NCI-H2081 (cell line): ENCODE results near the gene RGL2.
A peak's percentile ranks its signal among the peaks of the same experiment; 100 is the strongest.
"Not testable (repeated sequence)": the region's sequence is repeated elsewhere in the genome, so short reads cannot be mapped to it uniquely, and the experiment has no call there.

ENCODE experiments used
- DNase-seq, 2 experiments: peaks; one replicate each; lab custom pipeline; 2025; lab: John Stamatoyannopoulos, UW

RGL2 gene

DNA sequence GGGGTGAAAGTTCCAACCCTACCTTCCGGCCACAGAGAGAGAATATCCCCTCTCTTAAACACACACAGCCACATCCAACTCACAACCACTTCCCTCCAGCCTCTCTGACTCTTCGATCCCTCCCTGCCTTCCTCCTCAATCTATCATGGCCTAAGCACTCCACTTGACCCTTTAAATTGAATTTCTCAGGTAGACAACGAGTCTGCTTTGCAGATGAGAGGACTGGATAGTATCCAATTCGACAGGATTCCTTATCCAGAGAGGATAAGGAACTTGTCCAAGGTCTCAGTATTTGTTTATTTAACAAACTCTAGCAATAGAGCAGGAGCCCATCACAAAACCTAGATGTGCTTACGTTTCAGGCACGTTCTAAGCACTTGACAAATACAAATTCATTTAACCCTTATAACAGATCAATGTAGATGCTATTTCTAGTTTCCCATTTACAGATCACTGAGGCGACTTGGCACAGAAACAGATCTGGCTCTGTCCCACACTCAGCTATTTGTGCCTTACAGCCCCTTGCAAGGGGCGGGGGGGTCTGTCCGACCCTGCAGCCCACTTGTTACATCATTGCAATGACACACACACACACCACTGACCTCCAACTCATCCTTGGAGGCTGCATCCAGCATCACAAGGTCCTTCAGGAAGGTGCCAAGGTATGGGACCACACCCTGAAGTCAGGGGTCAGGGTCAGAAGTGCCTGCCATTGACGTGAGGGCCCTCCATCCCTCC lies 4.5 kb downstream of the RGL2 start:
- no peak for DNase-seq

- no peak for DNase-seq
Measured at GRCh38 chr6:33292996-33293682, 5.6 kb downstream of the RGL2 start.

- no peak for DNase-seq
Measured at GRCh38 chr6:33290459-33290858, 8.3 kb downstream of the RGL2 start.

- DNase-seq = no peak
Measured at GRCh38 chr6:33289784-33290315, 8.9 kb downstream of the RGL2 start.

DNA sequence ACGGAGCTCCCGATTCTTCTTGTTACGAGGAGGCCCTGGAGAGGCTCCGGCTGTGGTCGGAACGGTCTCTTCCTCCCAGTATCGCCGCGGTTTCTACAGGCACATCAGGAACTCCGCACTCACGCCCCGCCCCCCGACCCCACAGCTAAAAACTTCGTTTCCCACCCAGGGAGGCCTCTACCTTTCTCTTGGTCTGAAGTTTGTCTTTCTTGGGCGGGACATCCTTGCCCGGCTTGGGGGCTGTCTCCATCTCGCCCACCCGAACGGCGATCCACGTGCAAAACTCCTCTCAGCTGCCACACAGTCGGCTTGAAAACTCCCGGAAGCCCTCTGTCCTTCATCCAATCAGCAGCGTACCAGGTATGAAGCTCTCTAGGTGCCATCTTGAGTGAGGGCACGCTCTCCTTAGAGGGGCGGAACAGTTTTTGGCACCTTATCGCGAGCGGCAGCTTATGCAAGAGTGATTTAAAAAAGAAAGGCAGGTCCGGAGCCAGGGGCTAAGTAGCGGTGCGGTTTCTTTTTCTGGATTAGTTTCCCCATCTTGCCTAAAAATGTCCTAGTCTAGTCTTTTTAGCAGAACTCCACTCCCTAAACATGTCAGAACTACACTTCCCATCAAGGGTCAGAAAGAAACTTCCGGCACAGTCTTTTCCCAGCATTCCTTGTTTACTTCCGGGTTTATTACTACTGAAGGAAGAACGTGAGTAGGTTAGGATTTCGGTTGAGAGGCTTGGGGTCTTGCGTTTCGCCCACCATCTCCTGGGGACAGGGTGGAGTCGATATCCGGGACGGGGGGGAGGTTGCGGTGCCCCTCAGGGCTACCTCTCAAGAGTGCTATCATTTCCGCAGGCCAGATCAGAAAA lies 9.6 kb downstream of the RGL2 start, which contains the start of the genes PFDN6 and WDR46:
TSS of gene PFDN6 (plus strand) at position 681 of the 863 bp plus-strand sequence. CDS start 256 bp downstream, outside the sequence.
TSS of gene WDR46 (minus strand) at position 319 of the 863 bp plus-strand sequence. CDS start at position 250, 69 bp downstream.
- peak; percentile 62 to 86 for DNase-seq

- DNase-seq = no peak
Measured at GRCh38 chr6:33288141-33288920, 10.4 kb downstream of the RGL2 start.

- DNase-seq = no peak
Measured at GRCh38 chr6:33286946-33287914, 11.5 kb downstream of the RGL2 start.

DNA sequence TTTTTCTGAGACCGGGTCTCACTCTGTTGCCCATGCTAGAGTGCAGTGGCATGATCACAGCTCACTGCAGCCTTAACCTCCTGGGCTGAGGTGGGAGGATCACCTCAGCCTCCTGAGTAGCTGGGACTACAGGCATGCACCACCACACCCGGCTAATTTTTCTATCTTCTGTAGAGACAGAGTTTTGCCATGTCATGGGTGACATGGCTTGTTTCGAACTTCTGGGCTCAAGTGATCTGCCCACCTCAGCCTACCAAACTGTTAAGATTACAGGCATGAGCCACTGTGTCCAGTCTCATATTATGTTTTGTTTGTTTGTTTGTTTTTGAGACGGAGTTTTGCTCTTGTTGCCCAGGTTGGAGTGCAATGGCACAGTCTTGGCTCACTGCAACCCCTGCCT lies 13.5 kb downstream of the RGL2 start:
- DNase-seq = not testable (repeated sequence)

DNA sequence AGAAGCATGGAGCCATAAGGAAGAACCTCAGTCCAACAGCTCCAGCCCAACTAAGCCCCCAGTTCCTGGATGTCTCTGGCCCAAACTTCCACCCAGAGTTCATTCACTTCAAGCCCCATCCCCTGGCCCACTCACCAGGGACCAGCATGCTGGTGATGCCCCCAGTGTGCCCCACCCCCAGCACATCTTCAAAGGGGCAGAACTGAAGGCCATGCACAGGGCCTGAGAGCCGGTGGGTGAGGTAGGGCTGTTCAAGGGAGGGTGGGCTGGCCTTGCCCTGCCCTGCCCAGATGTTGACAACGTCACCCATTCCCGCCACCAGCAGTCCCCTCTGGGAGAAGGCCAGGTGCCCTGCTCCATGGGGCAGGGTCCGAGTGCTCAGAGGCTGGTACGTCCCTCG lies 18.2 kb downstream of the RGL2 start:
- no peak for DNase-seq

GRCh38 chr6:33279971-33280511 lies 18.7 kb downstream of the RGL2 start:
- DNase-seq = peak in 1 of 2 experiments; percentile 20

GRCh38 chr6:33279257-33279695 lies 19.5 kb downstream of the RGL2 start:
- DNase-seq = no peak

DNA sequence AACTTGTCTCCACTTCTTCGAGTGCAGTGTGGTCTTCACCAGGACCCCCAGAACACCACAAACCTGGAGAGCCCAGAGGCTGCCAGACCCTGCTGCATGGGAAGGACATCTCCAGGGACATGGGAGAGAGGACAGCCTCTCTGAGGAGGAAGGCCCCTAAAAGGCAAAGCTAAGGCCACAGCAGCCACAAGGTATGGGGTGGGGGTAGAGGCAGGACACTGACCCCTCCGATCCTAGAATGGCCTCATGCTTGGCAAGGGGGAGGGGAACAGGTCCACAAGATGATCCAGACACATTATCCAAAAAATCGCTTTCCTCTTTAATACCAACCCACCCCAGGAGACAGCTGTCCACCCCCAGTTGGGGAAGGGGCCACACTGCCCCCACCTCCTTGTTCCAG lies 19.9 kb downstream of the RGL2 start:
- DNase-seq = no peak

GRCh38 chr6:33278392-33278741 lies 20.4 kb downstream of the RGL2 start:
- DNase-seq = no peak

DNA sequence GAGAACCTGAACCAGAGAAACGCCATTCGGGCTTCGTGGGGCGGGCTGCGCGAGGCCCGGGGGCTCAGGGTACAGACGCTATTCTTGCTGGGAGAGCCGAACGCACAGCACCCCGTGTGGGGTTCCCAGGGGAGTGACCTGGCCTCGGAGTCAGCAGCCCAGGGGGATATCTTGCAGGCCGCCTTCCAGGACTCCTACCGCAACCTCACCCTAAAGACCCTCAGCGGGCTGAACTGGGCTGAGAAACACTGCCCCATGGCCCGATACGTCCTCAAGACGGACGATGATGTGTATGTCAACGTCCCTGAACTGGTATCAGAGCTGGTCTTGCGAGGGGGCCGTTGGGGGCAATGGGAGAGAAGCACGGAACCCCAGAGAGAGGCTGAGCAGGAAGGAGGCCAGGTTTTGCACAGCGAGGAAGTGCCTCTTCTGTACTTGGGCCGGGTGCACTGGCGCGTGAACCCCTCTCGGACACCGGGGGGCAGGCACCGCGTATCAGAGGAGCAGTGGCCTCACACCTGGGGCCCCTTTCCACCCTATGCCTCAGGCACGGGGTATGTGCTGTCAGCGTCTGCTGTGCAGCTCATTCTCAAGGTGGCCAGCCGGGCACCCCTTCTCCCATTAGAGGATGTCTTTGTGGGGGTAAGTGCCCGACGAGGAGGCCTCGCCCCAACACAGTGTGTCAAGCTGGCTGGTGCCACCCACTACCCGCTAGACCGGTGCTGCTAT lies 20.9 kb downstream of the RGL2 start:
- no peak for DNase-seq

- DNase-seq = peak; percentile 65 to 76
Measured at GRCh38 chr6:33276864-33277662, 21.7 kb downstream of the RGL2 start, which contains the start of gene B3GALT4. Gene B3GALT4, plus strand, starts transcription at chr6:33277123. Its CDS starts 297 bp downstream, at chr6:33277420.

DNA sequence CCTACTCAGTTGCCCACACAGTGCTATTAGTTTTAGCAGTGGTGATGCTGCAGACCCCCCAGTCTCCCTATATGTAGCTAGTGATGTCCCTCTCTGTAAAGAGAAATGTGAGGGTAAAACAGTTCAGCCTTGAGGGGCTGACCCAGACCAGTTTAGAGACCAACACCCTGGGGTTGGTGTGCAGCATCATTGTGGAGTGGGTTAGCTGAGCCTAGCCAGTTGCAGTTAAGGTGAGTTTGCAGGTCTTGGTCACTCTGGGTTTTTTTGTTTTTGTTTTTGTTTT lies 22.2 kb downstream of the RGL2 start:
- DNase-seq = no peak

GRCh38 chr6:33275795-33276580 lies 22.8 kb downstream of the RGL2 start:
- DNase-seq = peak in 1 of 2 experiments; percentile 5
